ENCODE data around the gene TRAK1.

Gene TRAK1

GRCh38 chr3:42183991-42184632, 93.0 kb downstream of the TRAK1 start:
- no peak for DNase-seq

GRCh38 chr3:42184651-42185443, 93.7 kb downstream of the TRAK1 start:
- DNase-seq, result no peak

GRCh38 chr3:42187936-42188335, 96.8 kb downstream of the TRAK1 start:
- no peak for DNase-seq

GRCh38 chr3:42188376-42188775, 97.2 kb downstream of the TRAK1 start:
- DNase-seq, result no peak

GRCh38 chr3:42189001-42189460, 97.9 kb downstream of the TRAK1 start:
- DNase-seq, result peak; percentile 57

GRCh38 chr3:42189736-42190135, 98.6 kb downstream of the TRAK1 start:
- no peak for DNase-seq

- DNase-seq, result peak; percentile 80
Observed at GRCh38 chr3:42190701-42191442, 99.7 kb downstream of the TRAK1 start.

GRCh38 chr3:42191443-42191747, 100.2 kb downstream of the TRAK1 start:
- no peak for DNase-seq

GRCh38 chr3:42192334-42193200, 101.4 kb downstream of the TRAK1 start:
- DNase-seq, result peak; percentile 70

GRCh38 chr3:42194943-42195510, 103.9 kb downstream of the TRAK1 start:
- no peak for DNase-seq

GRCh38 chr3:42195879-42196330, 104.7 kb downstream of the TRAK1 start:
- DNase-seq, result no peak

- no peak for DNase-seq
Observed at GRCh38 chr3:42198709-42199108, 107.6 kb downstream of the TRAK1 start.

- no peak for DNase-seq
Observed at GRCh38 chr3:42202217-42202865, 111.2 kb downstream of the TRAK1 start.

- DNase-seq, result peak; percentile 41
Observed at GRCh38 chr3:42204867-42205599, 113.9 kb downstream of the TRAK1 start.

GRCh38 chr3:42205800-42206514, 114.8 kb downstream of the TRAK1 start:
- DNase-seq, result no peak

GRCh38 chr3:42209917-42210316, 118.8 kb downstream of the TRAK1 start:
- DNase-seq, result no peak

- no peak for DNase-seq
Observed at GRCh38 chr3:42210726-42211125, 119.6 kb downstream of the TRAK1 start.

- DNase-seq, result peak; percentile 81
Observed at GRCh38 chr3:42213417-42213816, 122.3 kb downstream of the TRAK1 start.

- no peak for DNase-seq
Observed at GRCh38 chr3:42214064-42214463, 122.9 kb downstream of the TRAK1 start.

GRCh38 chr3:42214565-42215283, 123.6 kb downstream of the TRAK1 start:
- DNase-seq, result no peak

Data from hematopoietic multipotent progenitor cell treated with erythropoietin and hydrocortisone succinate and interleukin-3 and kit ligand, for 4 days (in vitro differentiated cells).